ENCODE results near the gene ADRM1. TPM values are rescaled to one million over a fixed set of nuclear protein-coding genes. Genes with fewer than 3 reads are reported as not detected.

Gene ADRM1
- total and polyA plus RNA-seq, 10 of the 15 experiments (the other 5 are each of a cell fraction or from before 2014, with no cell fraction given): 3.4 to 213 (median 95.9) TPM

GRCh38 chr20:62332989-62333819 lies 30.4 kb downstream of the ADRM1 start:
- no peak for DNase-seq (ENCODE audit: low read depth, low spot score)
- BruUV-seq (replicated peaks): no TSS peak
- WGBS (ENCODE audit: insufficient coverage, insufficient replicate concordance, low lambda C conversion rate, missing lambda C conversion rate): 87% methylated on average over 33 of the region's 34 CpGs

More at GRCh38 chr20:62332989-62333819, 30.4 kb downstream of the ADRM1 start:
- H3K4me2 ChIP-seq (ENCODE audit: control insufficient read depth, insufficient read depth): no peak overlapping the region
- intact Hi-C loops (cut with micrococcal nuclease; ENCODE audit: unreplicated experiment): no loop called here
- H2AFZ ChIP-seq (ENCODE audit: control insufficient read depth, low read depth, low read length): no peak overlapping the region
- no peaks in the 10 kb centered on the region for H3K36me3 ChIP-seq (ENCODE audit: control insufficient read depth in 2 of 2, insufficient read depth in 2 of 2, low read length in 1 of 2)
- H3K27me3 ChIP-seq (replicated peaks in 1 of 2; ENCODE audit: control insufficient read depth in 2 of 2, insufficient read depth in 2 of 2, low read length in 1 of 2): no peaks in the 10 kb centered on the region
- FAIRE-seq (no peak), ATAC-seq (no peak)
- H3K4me3 ChIP-seq: no peak overlapping the region
- TF ChIP-seq BCLAF1 (IDR thresholded peaks at IDR 0.05): no peak
- no peak for TF ChIP-seq NFXL1 (IDR thresholded peaks at IDR 0.05; ENCODE audit: borderline replicate concordance)
- no peaks in the 10 kb centered on the region for H3K9me3 ChIP-seq (replicated peaks; ENCODE audit: control insufficient read depth, insufficient read depth, low read length)
- ChIA-PET SMC1A (ENCODE audit: uncharacterized antibody, unreplicated experiment) (no interaction called here), RAD21 (ENCODE audit: unreplicated experiment) (no interaction called here), POLR2A (no interaction called here), CTCF (no interaction called here)
- H3K79me2 ChIP-seq (ENCODE audit: control insufficient read depth, insufficient read depth, low read length): no peaks in the 10 kb centered on the region
- H4K20me1 ChIP-seq (ENCODE audit: control insufficient read depth, insufficient read depth): no peaks in the 10 kb centered on the region
- in situ Hi-C loops (cut with MboI): no loop called here
- H3K4me1 ChIP-seq (ENCODE audit: control insufficient read depth, insufficient read depth, low read length): peaks cover 20% of the 10 kb centered on the region
- H3K27ac ChIP-seq (ENCODE audit: control insufficient read depth, insufficient read depth): no peak overlapping the region
- no peak overlapping the region for H3K9ac ChIP-seq (ENCODE audit: control insufficient read depth, insufficient read depth, low read length)
